Panc1 (cell line): ENCODE measurements around the gene C11orf68. TPM values are rescaled to one million over a fixed set of nuclear protein-coding genes. Genes with fewer than 3 reads are reported as not detected.
A peak's percentile ranks its signal among the peaks of the same experiment; 100 is the strongest.

Source experiments
- ATAC-seq: fragments of 200-7000 bp; cut with Tn5 transposase; 2 replicates; pipeline ENCODE4 v1.9.1; 2020; ENCODE audit warnings: mild to moderate bottlenecking, moderate library complexity
- BruUV-seq: library from RNA; stranded (reverse); fragments of 400-500 nt; replicated peaks from 2 replicates; lab custom pipeline; 2021; lab: Mats Ljungman, UMichigan
- CTCF ChIA-PET: fragments of 300-600 bp; sonication (Branson Sonifier 250); formaldehyde crosslinking; loops from one replicate; lab custom pipeline; 2022; ENCODE audit warnings: antibody characterized with exemption; lab: Charles Lee
- POLR2A ChIA-PET: fragments of 300-600 bp; sonication (Branson Sonifier 250); formaldehyde crosslinking; loops from one replicate; lab custom pipeline; 2022; ENCODE audit warnings: antibody characterized with exemption; lab: Charles Lee
- DNase-seq: peaks from one replicate; pipeline ENCODE4 v3.0.0-alpha.2; 2010; ENCODE audit warnings: low read depth, low spot score
- H3K27ac ChIP-seq: 2 replicates; pipeline ENCODE4 v1.5.1; 2011; ENCODE audit warnings: mild to moderate bottlenecking, low read length, inconsistent platforms
- H3K27me3 ChIP-seq: fragments of 200-500 bp; sonication (Bioruptor generic); 2 replicates; pipeline ENCODE4 v1.6.0; 2014; ENCODE audit warnings: low read length, inconsistent platforms; ENCODE audit not compliant: control insufficient read depth, insufficient read depth
- H3K36me3 ChIP-seq: fragments of 200-500 bp; sonication (Bioruptor generic); 2 replicates; pipeline ENCODE4 v1.5.1; 2014; ENCODE audit warnings: inconsistent platforms, mild to moderate bottlenecking, low read length, moderate library complexity; ENCODE audit not compliant: control insufficient read depth, insufficient read depth
- H3K4me1 ChIP-seq: 2 replicates; pipeline ENCODE4 v1.5.1; 2011; ENCODE audit warnings: inconsistent platforms, mild to moderate bottlenecking, low read length, moderate library complexity; ENCODE audit not compliant: control insufficient read depth, insufficient read depth
- H3K4me3 ChIP-seq, 2 experiments: 2 replicates each; pipeline ENCODE4 v1.5.1; 2011 to 2012; ENCODE audit warnings: low read depth in 2 of 2, low read length in 2 of 2, mild to moderate bottlenecking in 2 of 2, inconsistent platforms in 1 of 2, moderate library complexity in 1 of 2
- H3K9me3 ChIP-seq: fragments of 200-500 bp; sonication (Bioruptor generic); 2 replicates; pipeline ENCODE4 v1.5.1; 2014; ENCODE audit warnings: low read depth, mild to moderate bottlenecking, inconsistent platforms, low read length, moderate library complexity; ENCODE audit not compliant: control insufficient read depth, insufficient read depth
- POLR2AphosphoS5 ChIP-seq: IDR thresholded peaks from 2 replicates; pipeline ENCODE4 v1.6.1; 2012; ENCODE audit warnings: mild to moderate bottlenecking, low read depth, low read length, moderate library complexity
- SIN3A ChIP-seq: IDR thresholded peaks from 2 replicates; pipeline ENCODE4 v1.6.1; 2012; ENCODE audit warnings: low read depth, mild to moderate bottlenecking, low read length, moderate library complexity, borderline replicate concordance; ENCODE audit not compliant: insufficient read depth
- TCF7L2 ChIP-seq: IDR thresholded peaks from 2 replicates; pipeline ENCODE4 v1.6.1; 2011; ENCODE audit warnings: mild to moderate bottlenecking, low read depth, low read length, inconsistent platforms
- in situ Hi-C: cut with HindIII; loops from 2 replicates; pipeline ENCODE4 v1.10.0; 2016; ENCODE audit warnings: low sequenced_read_pairs, low pct_unique_long_range_greater_than_20kb
- intact Hi-C: fragments of 100-400 bp; cut with micrococcal nuclease; formaldehyde crosslinking; loops from one replicate; pipeline ENCODE4 v1.10.0; 2022; ENCODE audit not compliant: unreplicated experiment
- total RNA-seq: library from RNA; stranded (reverse); gene quantifications from one replicate; pipeline ENCODE4 v1.2.1, GENCODE V29; 2021; ENCODE audit not compliant: unreplicated experiment
- TF ChIP-seq, protein P1 (sequence below): fragments of 450-650 bp; IDR thresholded peaks from 2 replicates; pipeline ENCODE4 v1.5.1; 2017; ENCODE audit warnings: mild to moderate bottlenecking
- TF ChIP-seq, protein P2 (sequence below), 2 experiments: IDR thresholded peaks; 2 replicates each; pipeline ENCODE4 v1.6.1; 2011 to 2012; ENCODE audit warnings: low read depth in 2 of 2, control low read depth in 1 of 2, low read length in 1 of 2, mild to moderate bottlenecking in 1 of 2, moderate library complexity in 1 of 2; ENCODE audit not compliant: insufficient read depth in 1 of 2

Gene C11orf68
- total RNA-seq, 1 experiment from 2014 or later, result 84.7 TPM

DNA sequence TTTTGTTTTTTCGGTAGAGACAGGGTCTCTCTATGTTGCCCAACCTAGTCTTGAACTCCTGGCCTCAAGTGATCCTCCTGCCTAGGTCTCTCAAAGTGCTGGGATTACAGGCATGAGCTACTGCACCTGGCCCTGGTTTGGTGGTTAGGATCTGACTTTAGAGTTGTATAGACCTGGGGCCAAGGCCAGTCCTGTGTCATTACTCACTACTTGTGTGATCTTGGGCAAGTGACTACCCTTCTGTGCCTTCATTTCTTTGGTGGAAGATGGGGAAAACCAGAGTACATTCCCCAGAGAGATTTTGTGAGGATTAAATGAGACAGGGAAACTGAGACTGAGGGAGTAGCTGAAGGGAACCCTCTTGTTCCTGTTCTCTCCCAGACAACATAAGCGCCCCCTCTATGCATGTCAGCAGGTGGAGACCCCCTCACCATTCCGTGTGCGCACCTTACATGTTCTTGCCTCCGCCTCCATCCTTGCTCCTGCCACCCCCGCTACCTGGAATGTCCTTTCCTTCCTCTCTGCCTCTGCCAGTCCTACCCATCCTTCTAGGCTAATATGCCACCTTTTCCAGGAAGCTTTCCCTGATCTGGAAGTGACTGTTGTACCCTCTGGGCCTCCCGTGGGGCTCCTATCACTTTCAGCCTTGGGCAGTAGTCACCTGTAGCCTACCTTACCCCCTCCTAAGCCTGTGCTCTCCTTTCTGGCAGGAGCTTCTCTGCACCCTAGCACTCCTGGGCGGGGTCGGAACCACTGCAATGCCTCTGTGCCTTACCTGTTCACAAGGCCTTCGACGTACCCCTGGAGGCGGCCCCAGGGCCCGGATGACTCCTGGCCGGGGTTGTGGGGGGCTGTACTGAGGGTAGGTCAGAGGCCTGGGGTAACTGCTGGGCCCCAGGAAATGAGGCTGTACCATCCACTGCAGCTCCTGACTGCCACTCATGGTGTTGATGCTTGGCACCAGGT is 22.5 kb downstream of the C11orf68 start:
- Histone ChIP-seq H3K36me3 (no peaks in the 10 kb centered on the region; the same call in 1 of the 2 replicates), H3K9me3 (no peaks in the 10 kb centered on the region), H3K27me3 (no peaks in the 10 kb centered on the region), H3K27ac (peak overlapping the region; percentile 87), H3K4me3 (peak overlapping the region; percentile 82 to 89), H3K4me1 (peaks cover 60% of the 10 kb centered on the region)
- CTCF ChIA-PET, result interaction anchor here (0.6 kb wide), 1 partner anchor 220 kb away, joined by 4 read pairs; no protein-coding TSS in a partner anchor
- DNase-seq (no peak), ATAC-seq (no peak)
- in situ Hi-C loops, result no loop called here
- TF ChIP-seq, protein P1, sequence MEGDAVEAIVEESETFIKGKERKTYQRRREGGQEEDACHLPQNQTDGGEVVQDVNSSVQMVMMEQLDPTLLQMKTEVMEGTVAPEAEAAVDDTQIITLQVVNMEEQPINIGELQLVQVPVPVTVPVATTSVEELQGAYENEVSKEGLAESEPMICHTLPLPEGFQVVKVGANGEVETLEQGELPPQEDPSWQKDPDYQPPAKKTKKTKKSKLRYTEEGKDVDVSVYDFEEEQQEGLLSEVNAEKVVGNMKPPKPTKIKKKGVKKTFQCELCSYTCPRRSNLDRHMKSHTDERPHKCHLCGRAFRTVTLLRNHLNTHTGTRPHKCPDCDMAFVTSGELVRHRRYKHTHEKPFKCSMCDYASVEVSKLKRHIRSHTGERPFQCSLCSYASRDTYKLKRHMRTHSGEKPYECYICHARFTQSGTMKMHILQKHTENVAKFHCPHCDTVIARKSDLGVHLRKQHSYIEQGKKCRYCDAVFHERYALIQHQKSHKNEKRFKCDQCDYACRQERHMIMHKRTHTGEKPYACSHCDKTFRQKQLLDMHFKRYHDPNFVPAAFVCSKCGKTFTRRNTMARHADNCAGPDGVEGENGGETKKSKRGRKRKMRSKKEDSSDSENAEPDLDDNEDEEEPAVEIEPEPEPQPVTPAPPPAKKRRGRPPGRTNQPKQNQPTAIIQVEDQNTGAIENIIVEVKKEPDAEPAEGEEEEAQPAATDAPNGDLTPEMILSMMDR, result no peak
- TF ChIP-seq TCF7L2, result no peak
- TF ChIP-seq, protein P2, sequence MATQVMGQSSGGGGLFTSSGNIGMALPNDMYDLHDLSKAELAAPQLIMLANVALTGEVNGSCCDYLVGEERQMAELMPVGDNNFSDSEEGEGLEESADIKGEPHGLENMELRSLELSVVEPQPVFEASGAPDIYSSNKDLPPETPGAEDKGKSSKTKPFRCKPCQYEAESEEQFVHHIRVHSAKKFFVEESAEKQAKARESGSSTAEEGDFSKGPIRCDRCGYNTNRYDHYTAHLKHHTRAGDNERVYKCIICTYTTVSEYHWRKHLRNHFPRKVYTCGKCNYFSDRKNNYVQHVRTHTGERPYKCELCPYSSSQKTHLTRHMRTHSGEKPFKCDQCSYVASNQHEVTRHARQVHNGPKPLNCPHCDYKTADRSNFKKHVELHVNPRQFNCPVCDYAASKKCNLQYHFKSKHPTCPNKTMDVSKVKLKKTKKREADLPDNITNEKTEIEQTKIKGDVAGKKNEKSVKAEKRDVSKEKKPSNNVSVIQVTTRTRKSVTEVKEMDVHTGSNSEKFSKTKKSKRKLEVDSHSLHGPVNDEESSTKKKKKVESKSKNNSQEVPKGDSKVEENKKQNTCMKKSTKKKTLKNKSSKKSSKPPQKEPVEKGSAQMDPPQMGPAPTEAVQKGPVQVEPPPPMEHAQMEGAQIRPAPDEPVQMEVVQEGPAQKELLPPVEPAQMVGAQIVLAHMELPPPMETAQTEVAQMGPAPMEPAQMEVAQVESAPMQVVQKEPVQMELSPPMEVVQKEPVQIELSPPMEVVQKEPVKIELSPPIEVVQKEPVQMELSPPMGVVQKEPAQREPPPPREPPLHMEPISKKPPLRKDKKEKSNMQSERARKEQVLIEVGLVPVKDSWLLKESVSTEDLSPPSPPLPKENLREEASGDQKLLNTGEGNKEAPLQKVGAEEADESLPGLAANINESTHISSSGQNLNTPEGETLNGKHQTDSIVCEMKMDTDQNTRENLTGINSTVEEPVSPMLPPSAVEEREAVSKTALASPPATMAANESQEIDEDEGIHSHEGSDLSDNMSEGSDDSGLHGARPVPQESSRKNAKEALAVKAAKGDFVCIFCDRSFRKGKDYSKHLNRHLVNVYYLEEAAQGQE (IDR thresholded peaks at IDR 0.05; ENCODE audit: insufficient read depth in 1 of 2, low read depth in 2 of 2, low read length in 1 of 2), result no peak
- TF ChIP-seq POLR2AphosphoS5, result no peak; the same call in 1 of the 2 replicates
- TF ChIP-seq SIN3A, result no peak
- intact Hi-C loops, result no loop called here
- BruUV-seq, result no TSS peak
- POLR2A ChIA-PET, result interaction anchor here (3.2 to 4.4 kb wide), 2 partner anchors 16 to 19 kb away, joined by 20 to 37 read pairs; no protein-coding TSS in a partner anchor

DNA sequence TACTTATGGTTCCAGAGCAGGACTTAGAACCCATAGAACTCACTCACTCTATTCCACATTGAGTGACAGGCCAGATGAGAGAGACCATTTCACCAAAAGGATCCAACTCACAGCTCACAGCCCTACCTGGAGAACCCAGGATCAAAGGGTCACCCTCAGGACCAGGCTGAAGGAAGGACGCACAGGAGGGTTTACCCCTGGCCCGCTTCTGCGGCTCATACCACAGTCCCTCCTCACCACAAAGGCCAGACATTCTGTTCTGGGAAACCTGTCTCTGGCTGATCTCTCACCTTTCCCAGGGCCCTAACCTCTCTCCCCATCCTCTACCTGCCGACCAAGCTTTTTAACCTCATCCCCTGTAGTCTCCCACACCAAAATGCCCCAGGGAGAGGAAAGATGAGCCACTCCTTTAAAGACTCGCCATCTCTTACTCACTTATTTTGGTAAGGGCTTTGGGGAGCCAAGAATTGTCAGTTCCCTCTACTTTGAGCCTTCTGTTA is 23.3 kb downstream of the C11orf68 start:
- H3K27ac ChIP-seq, result peak overlapping the region; percentile 87
- intact Hi-C loops, result no loop called here
- TF ChIP-seq POLR2AphosphoS5, result no peak; the same call in none of the 2 replicates
- no peak for TF ChIP-seq TCF7L2
- TF ChIP-seq SIN3A, result no peak
- TF ChIP-seq, protein P1, result no peak
- TF ChIP-seq, protein P2 (IDR thresholded peaks at IDR 0.05; ENCODE audit: insufficient read depth in 1 of 2, low read depth in 2 of 2, low read length in 1 of 2), result no peak
- no TSS peak for BruUV-seq
- H3K36me3 ChIP-seq, result no peaks in the 10 kb centered on the region; the same call in 1 of the 2 replicates
- in situ Hi-C loops, result no loop called here
- H3K9me3 ChIP-seq, result no peaks in the 10 kb centered on the region
- CTCF ChIA-PET, result interaction anchor here (0.6 kb wide), 1 partner anchor 219 kb away, joined by 4 read pairs; no protein-coding TSS in a partner anchor
- H3K27me3 ChIP-seq, result no peaks in the 10 kb centered on the region
- H3K4me3 ChIP-seq, result peak overlapping the region; percentile 82 to 89; a peak in 3 of 4 replicates
- ATAC-seq, result no peak
- DNase-seq, result no peak
- peaks cover 54% of the 10 kb centered on the region for H3K4me1 ChIP-seq
- POLR2A ChIA-PET, result interaction anchor here (0.6 to 4.4 kb wide), 5 partner anchors 16 to 379 kb away, joined by 3 to 37 read pairs (median 6); no protein-coding TSS in a partner anchor
